Sigmoid colon (tissue), 3 donors: ENCODE measurements around the gene ACSL5.
"Not testable (repeated sequence)": the region's sequence is repeated elsewhere in the genome, so short reads cannot be mapped to it uniquely, and the experiment has no call there.

Experiments
- POLR2A ChIP-seq, 2 donors: fragments of 450-650 bp; IDR thresholded peaks; one replicate each; pipeline ENCODE4 v1.6.1; 2016; ENCODE audit warnings: antibody characterized with exemption in 2 of 2, mild to moderate bottlenecking in 2 of 2, moderate library complexity in 2 of 2
- TF ChIP-seq, protein P1 (sequence below), 4 experiments: fragments of 450-650 bp in 3 of 4; fragments of 200-600 bp in 1 of 4; IDR thresholded peaks; one replicate each; pipeline ENCODE4 v1.5.1; 2016 to 2019; ENCODE audit warnings: antibody characterized with exemption in 4 of 4, mild to moderate bottlenecking in 3 of 4, moderate library complexity in 2 of 4

- TF ChIP-seq, protein P1, sequence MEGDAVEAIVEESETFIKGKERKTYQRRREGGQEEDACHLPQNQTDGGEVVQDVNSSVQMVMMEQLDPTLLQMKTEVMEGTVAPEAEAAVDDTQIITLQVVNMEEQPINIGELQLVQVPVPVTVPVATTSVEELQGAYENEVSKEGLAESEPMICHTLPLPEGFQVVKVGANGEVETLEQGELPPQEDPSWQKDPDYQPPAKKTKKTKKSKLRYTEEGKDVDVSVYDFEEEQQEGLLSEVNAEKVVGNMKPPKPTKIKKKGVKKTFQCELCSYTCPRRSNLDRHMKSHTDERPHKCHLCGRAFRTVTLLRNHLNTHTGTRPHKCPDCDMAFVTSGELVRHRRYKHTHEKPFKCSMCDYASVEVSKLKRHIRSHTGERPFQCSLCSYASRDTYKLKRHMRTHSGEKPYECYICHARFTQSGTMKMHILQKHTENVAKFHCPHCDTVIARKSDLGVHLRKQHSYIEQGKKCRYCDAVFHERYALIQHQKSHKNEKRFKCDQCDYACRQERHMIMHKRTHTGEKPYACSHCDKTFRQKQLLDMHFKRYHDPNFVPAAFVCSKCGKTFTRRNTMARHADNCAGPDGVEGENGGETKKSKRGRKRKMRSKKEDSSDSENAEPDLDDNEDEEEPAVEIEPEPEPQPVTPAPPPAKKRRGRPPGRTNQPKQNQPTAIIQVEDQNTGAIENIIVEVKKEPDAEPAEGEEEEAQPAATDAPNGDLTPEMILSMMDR (IDR thresholded peaks at IDR 0.05) = not testable (repeated sequence)
- not testable (repeated sequence) for TF ChIP-seq POLR2A (IDR thresholded peaks at IDR 0.05)
Measured at GRCh38 chr10:112377116-112377515, 3.2 kb downstream of the ACSL5 start.
